Activated B cell treated with CpG ODN at 0.5 μM for 24 hours (primary cell): ENCODE measurements around the gene CALCR. TPM values are rescaled to one million over a fixed set of nuclear protein-coding genes. Genes with fewer than 3 reads are reported as not detected.

ENCODE experiments used
- ATAC-seq: fragments of 200-7000 bp; cut with Tn5 transposase; one replicate; pipeline ENCODE4 v1.10.0; 2021; ENCODE audit warnings: low read depth, mild to moderate bottlenecking, moderate library complexity
- CTCF ChIA-PET: fragments of 350-600 bp; sonication (Branson Sonifier 250); formaldehyde crosslinking; loops from one replicate; lab custom pipeline; 2021; ENCODE audit warnings: antibody characterized with exemption; lab: Charles Lee
- POLR2A ChIA-PET: fragments of 350-600 bp; sonication (Branson Sonifier 250); formaldehyde crosslinking; loops from one replicate; lab custom pipeline; 2021; ENCODE audit warnings: antibody characterized with exemption; lab: Charles Lee
- DNase-seq: peaks from one replicate; pipeline ENCODE4 v3.0.0; 2022
- H3K27ac Mint-ChIP-seq: one replicate; pipeline ENCODE4 v1.8.0; 2020; ENCODE audit warnings: mixed read lengths
- H3K27me3 Mint-ChIP-seq: one replicate; pipeline ENCODE4 v1.8.0; 2021; ENCODE audit warnings: mixed read lengths
- H3K36me3 Mint-ChIP-seq: one replicate; pipeline ENCODE4 v1.8.0; 2021; ENCODE audit warnings: low read depth, mixed read lengths
- H3K4me1 Mint-ChIP-seq: one replicate; pipeline ENCODE4 v1.8.0; 2021; ENCODE audit warnings: mixed read lengths
- H3K4me3 Mint-ChIP-seq: one replicate; pipeline ENCODE4 v1.8.0; 2020; ENCODE audit warnings: mild to moderate bottlenecking, mixed read lengths
- H3K9me3 Mint-ChIP-seq: one replicate; pipeline ENCODE4 v1.8.0; 2020; ENCODE audit warnings: mixed read lengths
- CTCF ChIP-seq: fragments of 200-600 bp; IDR thresholded peaks from one replicate; pipeline ENCODE4 v1.8.0; 2022; ENCODE audit warnings: antibody characterized with exemption, mild to moderate bottlenecking
- intact Hi-C: fragments of 100-400 bp; cut with micrococcal nuclease; formaldehyde crosslinking; loops from one replicate; pipeline ENCODE4 v1.15.1; 2024
- total RNA-seq: library from RNA; stranded (reverse); gene quantifications from 2 replicates; pipeline ENCODE4 v1.2.3, GENCODE V29; 2022

CALCR gene
- total RNA-seq, 1 donor from 2014 or later: not detected

- ChIA-PET POLR2A (no interaction called here), CTCF (no interaction called here)
- no peak overlapping the region for H3K27ac Mint-ChIP-seq
- intact Hi-C loops: no loop called here
- no peaks in the 10 kb centered on the region for H3K4me1 Mint-ChIP-seq
- peaks cover 6% of the 10 kb centered on the region for H3K27me3 Mint-ChIP-seq
- no peaks in the 10 kb centered on the region for H3K36me3 Mint-ChIP-seq
- H3K4me3 Mint-ChIP-seq: no peak overlapping the region
- ATAC-seq: no peak
- TF ChIP-seq CTCF: no peak
- no peaks in the 10 kb centered on the region for H3K9me3 Mint-ChIP-seq
- DNase-seq: no peak
Observed at GRCh38 chr7:93471456-93471855, 103.1 kb downstream of the CALCR start.

- Mint-ChIP-seq H3K4me1 (no peaks in the 10 kb centered on the region), H3K27me3 (peaks cover 2% of the 10 kb centered on the region), H3K27ac (no peak overlapping the region), H3K9me3 (no peaks in the 10 kb centered on the region), H3K4me3 (no peak overlapping the region), H3K36me3 (no peaks in the 10 kb centered on the region)
- DNase-seq: no peak
- no peak for TF ChIP-seq CTCF
- no peak for ATAC-seq
- POLR2A ChIA-PET: no interaction called here
- CTCF ChIA-PET: no interaction called here
- intact Hi-C loops: loop anchor here (5.0 kb wide), 1 partner anchor 624 kb away; no protein-coding TSS in a partner anchor
Observed at GRCh38 chr7:93463764-93464163, 110.8 kb downstream of the CALCR start.

- CTCF ChIA-PET: no interaction called here
- ATAC-seq (no peak), DNase-seq (no peak)
- H3K36me3 Mint-ChIP-seq: no peaks in the 10 kb centered on the region
- H3K4me1 Mint-ChIP-seq: no peaks in the 10 kb centered on the region
- H3K4me3 Mint-ChIP-seq: no peak overlapping the region
- no peak overlapping the region for H3K27ac Mint-ChIP-seq
- no peaks in the 10 kb centered on the region for H3K9me3 Mint-ChIP-seq
- TF ChIP-seq CTCF: no peak
- POLR2A ChIA-PET: no interaction called here
- peaks cover 2% of the 10 kb centered on the region for H3K27me3 Mint-ChIP-seq
- intact Hi-C loops: loop anchor here (1.0 to 5.0 kb wide), 2 partner anchors 626 to 934 kb away; no protein-coding TSS in a partner anchor
Observed at GRCh38 chr7:93461350-93461749, 113.2 kb downstream of the CALCR start.

GRCh38 chr7:93453262-93453661 lies 121.3 kb downstream of the CALCR start:
- H3K27me3 Mint-ChIP-seq: peaks cover 15% of the 10 kb centered on the region
- POLR2A ChIA-PET: no interaction called here
- no peaks in the 10 kb centered on the region for H3K36me3 Mint-ChIP-seq
- no peak for TF ChIP-seq CTCF
- no peaks in the 10 kb centered on the region for H3K9me3 Mint-ChIP-seq
- H3K4me3 Mint-ChIP-seq: no peak overlapping the region
- CTCF ChIA-PET: interaction anchor here (2.0 kb wide), 1 partner anchor 11 kb away, joined by 9 read pairs; no protein-coding TSS in a partner anchor
- DNase-seq: no peak
- no peak overlapping the region for H3K27ac Mint-ChIP-seq
- intact Hi-C loops: no loop called here
- ATAC-seq: no peak
- no peaks in the 10 kb centered on the region for H3K4me1 Mint-ChIP-seq

- ATAC-seq: no peak
- Mint-ChIP-seq H3K27ac (no peak overlapping the region), H3K36me3 (no peaks in the 10 kb centered on the region), H3K4me1 (no peaks in the 10 kb centered on the region), H3K27me3 (peaks cover 10% of the 10 kb centered on the region), H3K4me3 (no peak overlapping the region), H3K9me3 (no peaks in the 10 kb centered on the region)
- intact Hi-C loops: no loop called here
- no peak for TF ChIP-seq CTCF
- ChIA-PET POLR2A (no interaction called here), CTCF (no interaction called here)
- no peak for DNase-seq
Observed at GRCh38 chr7:93448176-93448575, 126.3 kb downstream of the CALCR start.
